HepG2 (cell line): ENCODE results near the gene UGT1A7.

Experiments used
- BRCA1 ChIP-seq: sonication (generic); formaldehyde crosslinking; IDR thresholded peaks from 2 replicates; pipeline ENCODE4 v1.4.0; 2020; ENCODE audit warnings: missing genetic modification reagents
- ISX ChIP-seq: sonication (generic); formaldehyde crosslinking; conservative IDR thresholded peaks from 2 replicates; pipeline ENCODE4 v1.5.0; 2020; ENCODE audit warnings: missing genetic modification reagents
- MLX ChIP-seq: IDR thresholded peaks from 2 replicates; pipeline ENCODE4 v1.6.1; 2016
- MTA3 ChIP-seq: sonication (generic); formaldehyde crosslinking; IDR thresholded peaks from 2 replicates; pipeline ENCODE4 v1.4.0; 2020; ENCODE audit warnings: missing genetic modification reagents
- PRDM4 ChIP-seq: sonication (generic); formaldehyde crosslinking; IDR thresholded peaks from 2 replicates; pipeline ENCODE4 v1.9.0; 2021; ENCODE audit warnings: missing genetic modification reagents, borderline replicate concordance
- ZNF569 ChIP-seq: sonication (generic); formaldehyde crosslinking; IDR thresholded peaks from 2 replicates; pipeline ENCODE4 v1.5.0; 2020; ENCODE audit warnings: mild to moderate bottlenecking, missing genetic modification reagents, moderate library complexity, borderline replicate concordance

GRCh38 chr2:233718552-233718951 lies 36.9 kb downstream of the UGT1A7 start, which contains the start of gene UGT1A4:
- no peak for TF ChIP-seq MLX (CRISPR knock-in tag)
- TF ChIP-seq PRDM4 (CRISPR knock-in tag): no peak
- no peak for TF ChIP-seq BRCA1
- TF ChIP-seq ZNF569 (CRISPR knock-in tag): no peak
- TF ChIP-seq MTA3 (CRISPR knock-in tag): no peak
- no peak for TF ChIP-seq ISX (CRISPR knock-in tag)
